Measurements from ENCODE around the gene DYNC1H1. TPM values are rescaled to one million over a fixed set of nuclear protein-coding genes. Genes with fewer than 3 reads are reported as not detected.

Gene DYNC1H1
- polyA plus RNA-seq, 1 donor (not counting 4 experiments of a cell fraction or from before 2014, with no cell fraction given): 166 TPM

GRCh38 chr14:102085948-102086708 lies 121.8 kb downstream of the DYNC1H1 start:
- Histone ChIP-seq H3K36me3 (ENCODE audit: control insufficient read depth in 2 of 2, extremely low read depth in 1 of 2, insufficient read depth in 2 of 2, low read length in 2 of 2) (peaks cover 25 to 27% of the 10 kb centered on the region in 2 experiments), H3K9me3 (ENCODE audit: control insufficient read depth, low read depth, low read length) (no peaks in the 10 kb centered on the region), H3K4me3 (ENCODE audit: control insufficient read depth in 2 of 3, extremely low read depth in 1 of 3, insufficient read depth in 2 of 3, low read depth in 1 of 3, low read length in 3 of 3) (peak overlapping the region; percentile 74 to 87 (median 79)), H3K4me2 (ENCODE audit: control insufficient read depth, extremely low read depth, insufficient read depth, low read depth, low read length) (peak overlapping the region; percentile 93), H2AFZ (ENCODE audit: control insufficient read depth, low read length) (no peak overlapping the region), H3K9ac (ENCODE audit: control insufficient read depth, extremely low read depth, insufficient read depth, low read length) (peak overlapping the region; percentile 82), H3K4me1 (ENCODE audit: control insufficient read depth, extremely low read depth, insufficient read depth, low read length) (peaks cover 39% of the 10 kb centered on the region), H3K27me3 (ENCODE audit: control insufficient read depth, extremely low read depth, insufficient read depth, low read length) (no peaks in the 10 kb centered on the region), H3K79me2 (ENCODE audit: control insufficient read depth, insufficient read depth, low read length) (peaks cover 42% of the 10 kb centered on the region), H3K27ac (ENCODE audit: control insufficient read depth, insufficient read depth, low read length) (peak overlapping the region; percentile 61), H3K9me1 (ENCODE audit: control insufficient read depth, extremely low read depth, insufficient read depth, low read length) (no peaks in the 10 kb centered on the region), H4K20me1 (ENCODE audit: control insufficient read depth, extremely low read depth, insufficient read depth, low read length) (peaks cover 13% of the 10 kb centered on the region)
- TF ChIP-seq EZH2 (IDR thresholded peaks at IDR 0.05; ENCODE audit: low read length) (no peak), CTCF (optimal IDR thresholded peaks at IDR 0.05 in 1 of 3, IDR thresholded peaks at IDR 0.05 in 1 of 3, conservative IDR thresholded peaks at IDR 0.05 in 1 of 3; ENCODE audit: extremely low read depth in 1 of 3, insufficient read depth in 2 of 3, low read length in 3 of 3) (no peak)
- FAIRE-seq (no peak), DNase-seq (ENCODE audit: low read depth, low spot score) (no peak)
- dilution Hi-C loops (cut with MboI; ENCODE audit: extremely low pct_ligation_motif_present, low sequenced_read_pairs): no loop called here

GRCh38 chr14:102086709-102086971 lies 122.3 kb downstream of the DYNC1H1 start:
- DNase-seq (ENCODE audit: low read depth, low spot score): no peak
- no peak overlapping the region for H2AFZ ChIP-seq (ENCODE audit: control insufficient read depth, low read length)
- no peak for FAIRE-seq

More at GRCh38 chr14:102086709-102086971, 122.3 kb downstream of the DYNC1H1 start:
- peak overlapping the region; percentile 61 for H3K27ac ChIP-seq (ENCODE audit: control insufficient read depth, insufficient read depth, low read length)
- H3K9me1 ChIP-seq (ENCODE audit: control insufficient read depth, extremely low read depth, insufficient read depth, low read length): no peaks in the 10 kb centered on the region
- H3K9me3 ChIP-seq (ENCODE audit: control insufficient read depth, low read depth, low read length): no peaks in the 10 kb centered on the region
- dilution Hi-C loops (cut with MboI; ENCODE audit: extremely low pct_ligation_motif_present, low sequenced_read_pairs): no loop called here
- peak overlapping the region; percentile 82 for H3K9ac ChIP-seq (ENCODE audit: control insufficient read depth, extremely low read depth, insufficient read depth, low read length)
- peaks cover 21 to 22% of the 10 kb centered on the region in 2 experiments for H3K36me3 ChIP-seq (ENCODE audit: control insufficient read depth in 2 of 2, extremely low read depth in 1 of 2, insufficient read depth in 2 of 2, low read length in 2 of 2)
- peak overlapping the region; percentile 74 to 87 (median 79) for H3K4me3 ChIP-seq (ENCODE audit: control insufficient read depth in 2 of 3, extremely low read depth in 1 of 3, insufficient read depth in 2 of 3, low read depth in 1 of 3, low read length in 3 of 3)
- no peak overlapping the region for H3K4me2 ChIP-seq (ENCODE audit: control insufficient read depth, extremely low read depth, insufficient read depth, low read depth, low read length)
- H4K20me1 ChIP-seq (ENCODE audit: control insufficient read depth, extremely low read depth, insufficient read depth, low read length): peaks cover 13% of the 10 kb centered on the region
- TF ChIP-seq CTCF (optimal IDR thresholded peaks at IDR 0.05 in 1 of 3, IDR thresholded peaks at IDR 0.05 in 1 of 3, conservative IDR thresholded peaks at IDR 0.05 in 1 of 3; ENCODE audit: extremely low read depth in 1 of 3, insufficient read depth in 2 of 3, low read length in 3 of 3) (no peak), EZH2 (IDR thresholded peaks at IDR 0.05; ENCODE audit: low read length) (no peak)
- H3K27me3 ChIP-seq (ENCODE audit: control insufficient read depth, extremely low read depth, insufficient read depth, low read length): no peaks in the 10 kb centered on the region
- peaks cover 39% of the 10 kb centered on the region for H3K4me1 ChIP-seq (ENCODE audit: control insufficient read depth, extremely low read depth, insufficient read depth, low read length)
- peaks cover 41% of the 10 kb centered on the region for H3K79me2 ChIP-seq (ENCODE audit: control insufficient read depth, insufficient read depth, low read length)
